RWPE2 (cell line): ENCODE results near the gene SEC24D.

Source experiments
- ATAC-seq: fragments of 200-7000 bp; cut with Tn5 transposase; 3 replicates; pipeline ENCODE4 v1.9.1; 2021; ENCODE audit warnings: low read depth
- DNase-seq: peaks from one replicate; pipeline ENCODE4 v3.0.0-alpha.2; 2020; ENCODE audit warnings: low spot score
- H3K27ac ChIP-seq: fragments of 450-650 bp; 2 replicates; pipeline ENCODE4 v1.5.1; 2017; ENCODE audit warnings: mild to moderate bottlenecking; ENCODE audit not compliant: poor library complexity, severe bottlenecking
- H3K27me3 ChIP-seq: fragments of 250-450 bp; sonication (Bioruptor Pico); 2 replicates; pipeline ENCODE4 v1.5.1; 2021; ENCODE audit warnings: mild to moderate bottlenecking, moderate library complexity; ENCODE audit not compliant: insufficient read depth, poor library complexity, severe bottlenecking
- H3K36me3 ChIP-seq: fragments of 250-450 bp; sonication (Bioruptor Pico); 2 replicates; pipeline ENCODE4 v1.5.1; 2020; ENCODE audit warnings: low read depth, mild to moderate bottlenecking, moderate library complexity
- H3K4me1 ChIP-seq: fragments of 250-450 bp; sonication (Bioruptor Pico); 2 replicates; pipeline ENCODE4 v1.5.1; 2021; ENCODE audit warnings: mild to moderate bottlenecking, moderate library complexity; ENCODE audit not compliant: insufficient read depth, poor library complexity, severe bottlenecking
- H3K4me3 ChIP-seq: fragments of 250-450 bp; sonication (Bioruptor Pico); 2 replicates; pipeline ENCODE4 v1.5.1; 2021; ENCODE audit warnings: mild to moderate bottlenecking, moderate library complexity; ENCODE audit not compliant: severe bottlenecking
- H3K9me3 ChIP-seq: fragments of 250-450 bp; sonication (Bioruptor Pico); 2 replicates; pipeline ENCODE4 v1.5.1; 2021; ENCODE audit warnings: mild to moderate bottlenecking, moderate library complexity; ENCODE audit not compliant: severe bottlenecking
- CTCF ChIP-seq: fragments of 450-650 bp; IDR thresholded peaks from one replicate; pipeline ENCODE4 v1.5.1; 2017; ENCODE audit warnings: mild to moderate bottlenecking, moderate library complexity; ENCODE audit not compliant: poor library complexity, severe bottlenecking

SEC24D gene

GRCh38 chr4:118712872-118713271, 123.1 kb downstream of the SEC24D start:
- Histone ChIP-seq H3K4me3 (no peak overlapping the region), H3K9me3 (no peaks in the 10 kb centered on the region), H3K4me1 (no peaks in the 10 kb centered on the region), H3K27ac (no peak overlapping the region), H3K27me3 (no peaks in the 10 kb centered on the region), H3K36me3 (peaks cover 37% of the 10 kb centered on the region)
- DNase-seq: no peak
- no peak; the same call in 2 of the 3 replicates for ATAC-seq
- no peak for TF ChIP-seq CTCF

GRCh38 chr4:118711052-118711451, 124.9 kb downstream of the SEC24D start:
- H3K27ac ChIP-seq: no peak overlapping the region
- no peaks in the 10 kb centered on the region for H3K27me3 ChIP-seq
- no peaks in the 10 kb centered on the region for H3K4me1 ChIP-seq
- H3K36me3 ChIP-seq: peaks cover 55% of the 10 kb centered on the region
- ATAC-seq (no peak), DNase-seq (no peak)
- no peak overlapping the region for H3K4me3 ChIP-seq
- H3K9me3 ChIP-seq: no peaks in the 10 kb centered on the region
- TF ChIP-seq CTCF: no peak

- no peak for TF ChIP-seq CTCF
- no peaks in the 10 kb centered on the region for H3K4me1 ChIP-seq
- H3K4me3 ChIP-seq: no peak overlapping the region
- no peak for DNase-seq
- peaks cover 87% of the 10 kb centered on the region for H3K36me3 ChIP-seq
- H3K27ac ChIP-seq: no peak overlapping the region
- H3K9me3 ChIP-seq: no peaks in the 10 kb centered on the region
- ATAC-seq: no peak
- no peaks in the 10 kb centered on the region for H3K27me3 ChIP-seq
These were observed 132.8 kb downstream of the SEC24D start for GRCh38 chr4:118703118-118703517.

- TF ChIP-seq CTCF: no peak
- peak within 1 kb of the TSS; percentile 82 for H3K4me3 ChIP-seq
- H3K4me1 ChIP-seq: peaks cover 17% of the 10 kb centered on the region
- H3K36me3 ChIP-seq: peaks cover 31% of the 10 kb centered on the region
- no peaks in the 10 kb centered on the region for H3K9me3 ChIP-seq
- DNase-seq (peak; percentile 85), ATAC-seq (peak; percentile 95)
- peak within 1 kb of the TSS; percentile 41 for H3K27ac ChIP-seq
- H3K27me3 ChIP-seq: no peaks in the 10 kb centered on the region
These were observed 150.8 kb downstream of the SEC24D start, which contains the start of gene METTL14 for GRCh38 chr4:118684873-118685811. Gene METTL14 (plus strand): TSS chr4:118685392. CDS start chr4:118685535, 143 bp downstream.

- Histone ChIP-seq H3K36me3 (peaks cover 16% of the 10 kb centered on the region), H3K4me1 (peaks cover 17% of the 10 kb centered on the region), H3K27ac (no peak overlapping the region), H3K9me3 (no peaks in the 10 kb centered on the region), H3K4me3 (no peak overlapping the region), H3K27me3 (no peaks in the 10 kb centered on the region)
- DNase-seq: no peak
- ATAC-seq: no peak
- no peak for TF ChIP-seq CTCF
These were observed 152.4 kb downstream of the SEC24D start for GRCh38 chr4:118683513-118683912.
